ENCODE results near the gene BLCAP. TPM values are rescaled to one million over a fixed set of nuclear protein-coding genes. Genes with fewer than 3 reads are reported as not detected.
"Not testable (repeated sequence)": the region's sequence is repeated elsewhere in the genome, so short reads cannot be mapped to it uniquely, and the experiment has no call there.

Gene BLCAP
- total and polyA plus RNA-seq, 3 experiments from 2014 or later, result 37.5 to 74.7 (median 40.9) TPM

DNA sequence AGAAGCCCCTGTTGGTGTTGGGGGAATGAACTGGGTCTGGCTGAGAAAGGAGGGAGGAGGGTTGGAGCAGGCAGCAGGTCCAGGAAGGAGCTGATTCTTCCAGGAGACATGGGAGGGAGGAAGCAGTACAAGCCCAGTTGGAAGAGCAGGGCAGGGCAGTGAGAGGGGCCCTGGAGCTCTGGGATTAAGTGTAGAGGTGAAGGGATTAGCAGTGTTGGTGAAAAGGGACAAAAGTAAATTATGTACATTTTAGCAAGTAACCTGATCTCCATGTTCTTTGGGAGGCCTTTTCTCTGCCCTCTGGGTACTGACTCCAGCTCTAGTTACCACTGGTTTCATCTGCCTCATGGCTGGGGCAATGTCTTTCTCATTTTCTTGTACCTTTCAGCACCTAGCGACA is 41.5 kb downstream of the BLCAP start:
- H3K27ac ChIP-seq (ENCODE audit: low read depth, low read length); H3K36me3 ChIP-seq (ENCODE audit: insufficient read depth, low read length); CTCF ChIA-PET; H3K4me1 Mint-ChIP-seq; POLR2A ChIA-PET; H3K4me1 ChIP-seq (ENCODE audit: insufficient read depth, low read length); H3K27ac Mint-ChIP-seq; H3K4me3 Mint-ChIP-seq; H3K9me3 Mint-ChIP-seq; H3K9me3 ChIP-seq (ENCODE audit: low read length); DNase-seq; H3K4me3 ChIP-seq (ENCODE audit: low read length); H3K27me3 ChIP-seq (ENCODE audit: insufficient read depth, low read length, poor library complexity, severe bottlenecking): not testable (repeated sequence)
- Mint-ChIP-seq H3K36me3 (peaks cover 0 to 11% (median 5%) of the 10 kb centered on the region in 3 donors), H3K27me3 (peaks cover 11 to 18% of the 10 kb centered on the region in 2 donors)

GRCh38 chr20:37484331-37484730 is 43.3 kb downstream of the BLCAP start:
- H3K4me1 Mint-ChIP-seq, result no peaks in the 10 kb centered on the region
- peaks cover 0 to 14% (median 2%) of the 10 kb centered on the region in 3 donors for H3K36me3 Mint-ChIP-seq
- H3K4me3 Mint-ChIP-seq, result no peak overlapping the region
- Histone ChIP-seq H3K4me1 (ENCODE audit: insufficient read depth, low read length) (no peaks in the 10 kb centered on the region), H3K27me3 (ENCODE audit: insufficient read depth, low read length, poor library complexity, severe bottlenecking) (peaks cover 5% of the 10 kb centered on the region), H3K27ac (ENCODE audit: low read depth, low read length) (no peak overlapping the region), H3K9me3 (ENCODE audit: low read length) (no peaks in the 10 kb centered on the region), H3K36me3 (ENCODE audit: insufficient read depth, low read length) (no peaks in the 10 kb centered on the region), H3K4me3 (ENCODE audit: low read length) (no peak overlapping the region)
- peaks cover 12 to 28% of the 10 kb centered on the region in 2 donors for H3K27me3 Mint-ChIP-seq
- no peaks in the 10 kb centered on the region for H3K9me3 Mint-ChIP-seq
- ChIA-PET POLR2A (no interaction called here), CTCF (no interaction called here)
- no peak for DNase-seq
- no peak overlapping the region for H3K27ac Mint-ChIP-seq

- CTCF ChIA-PET, result no interaction called here
- peaks cover 0 to under 1% (median 0%) of the 10 kb centered on the region in 5 donors for H3K9me3 Mint-ChIP-seq
- H3K4me1 Mint-ChIP-seq, result no peaks in the 10 kb centered on the region
- peaks cover 0 to 22% (median 2%) of the 10 kb centered on the region in 3 donors for H3K36me3 Mint-ChIP-seq
- H3K36me3 ChIP-seq (ENCODE audit: insufficient read depth, low read length), result no peaks in the 10 kb centered on the region
- no peaks in the 10 kb centered on the region for H3K9me3 ChIP-seq (ENCODE audit: low read length)
- H3K27ac ChIP-seq (ENCODE audit: low read depth, low read length), result no peak overlapping the region
- H3K4me3 Mint-ChIP-seq, result no peak overlapping the region
- H3K27me3 Mint-ChIP-seq, result peaks cover 13 to 28% of the 10 kb centered on the region in 2 donors
- no peaks in the 10 kb centered on the region for H3K4me1 ChIP-seq (ENCODE audit: insufficient read depth, low read length)
- POLR2A ChIA-PET, result no interaction called here
- no peak for DNase-seq
- no peak overlapping the region for H3K4me3 ChIP-seq (ENCODE audit: low read length)
- peak overlapping the region in 1 of 8 donors; percentile 59 for H3K27ac Mint-ChIP-seq
- H3K27me3 ChIP-seq (ENCODE audit: insufficient read depth, low read length, poor library complexity, severe bottlenecking), result peaks cover 16% of the 10 kb centered on the region
These were observed 46.1 kb downstream of the BLCAP start for GRCh38 chr20:37481610-37482009.

DNA sequence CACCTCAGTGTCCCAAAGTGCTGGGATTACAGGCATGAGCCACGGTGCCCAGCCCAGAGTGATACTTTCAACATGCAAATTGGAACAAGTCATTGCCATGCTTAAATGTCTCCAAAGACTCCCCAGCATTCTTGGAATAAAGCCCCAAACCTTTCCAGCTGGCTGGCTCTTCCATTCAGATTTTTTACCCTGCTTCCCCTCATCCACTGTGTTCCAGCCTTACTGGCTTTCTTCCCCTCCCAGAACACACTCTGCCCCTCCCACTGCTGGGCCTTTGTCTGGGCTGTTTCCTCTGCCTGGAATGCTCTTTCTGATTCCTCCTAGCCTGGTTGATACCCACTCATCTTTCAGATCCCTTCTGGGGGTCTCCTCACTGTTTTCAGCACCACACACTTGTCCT is 46.8 kb downstream of the BLCAP start:
- H3K27me3 Mint-ChIP-seq, result peaks cover 15 to 28% of the 10 kb centered on the region in 2 donors
- no peak overlapping the region for H3K27ac ChIP-seq (ENCODE audit: low read depth, low read length)
- ChIA-PET POLR2A (no interaction called here), CTCF (interaction anchor here (1.2 kb wide), 1 partner anchor 11 kb away, joined by 3 read pairs; no protein-coding TSS in a partner anchor)
- no peak for DNase-seq
- H3K4me1 Mint-ChIP-seq, result no peaks in the 10 kb centered on the region
- no peaks in the 10 kb centered on the region for H3K36me3 ChIP-seq (ENCODE audit: insufficient read depth, low read length)
- peaks cover 0 to 3% (median 0%) of the 10 kb centered on the region in 5 donors for H3K9me3 Mint-ChIP-seq
- no peak overlapping the region for H3K4me3 ChIP-seq (ENCODE audit: low read length)
- no peaks in the 10 kb centered on the region for H3K4me1 ChIP-seq (ENCODE audit: insufficient read depth, low read length)
- H3K27me3 ChIP-seq (ENCODE audit: insufficient read depth, low read length, poor library complexity, severe bottlenecking), result peaks cover 16% of the 10 kb centered on the region
- H3K4me3 Mint-ChIP-seq, result no peak overlapping the region
- peaks cover 0 to 22% (median 2%) of the 10 kb centered on the region in 3 donors for H3K36me3 Mint-ChIP-seq
- no peaks in the 10 kb centered on the region for H3K9me3 ChIP-seq (ENCODE audit: low read length)
- H3K27ac Mint-ChIP-seq, result no peak overlapping the region

DNA sequence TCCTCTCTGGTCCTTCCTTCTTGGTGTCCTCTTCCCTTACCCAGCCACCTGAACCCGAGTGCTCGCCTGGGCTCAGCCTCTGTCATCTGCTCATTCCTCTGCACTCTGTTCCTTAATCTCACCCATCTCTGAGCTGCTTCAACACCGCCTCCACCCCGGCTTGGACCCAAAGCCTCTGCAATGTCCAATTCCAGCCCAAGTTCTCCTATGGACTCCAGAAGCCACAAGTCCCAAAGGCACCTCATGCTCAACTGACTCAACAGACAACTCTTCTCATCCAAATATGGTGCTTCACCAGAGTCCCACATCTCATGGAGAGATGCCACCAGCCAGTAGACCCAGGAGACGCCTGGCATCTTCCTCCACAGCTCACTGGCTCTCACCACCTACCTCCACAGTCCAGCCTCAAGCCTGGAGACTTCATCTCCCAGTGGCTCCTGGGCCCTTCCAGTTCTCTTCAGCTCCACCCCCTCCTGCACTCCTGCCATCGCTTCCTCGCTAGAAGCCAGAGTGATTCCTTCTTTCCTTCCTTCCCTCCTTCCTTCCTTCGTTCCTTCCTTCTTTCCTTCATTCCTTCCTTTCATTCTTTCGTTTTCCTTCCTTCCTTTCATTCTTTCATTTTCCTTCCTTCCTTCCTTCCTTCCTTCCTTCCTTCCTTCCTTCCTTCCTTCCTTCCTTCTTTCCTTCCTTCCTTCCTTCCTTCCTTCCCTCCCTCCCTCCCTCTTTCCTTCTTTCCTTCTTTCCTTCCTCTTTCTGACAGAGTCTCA is 47.6 kb downstream of the BLCAP start:
- Histone ChIP-seq H3K27ac (ENCODE audit: low read depth, low read length) (no peak overlapping the region), H3K9me3 (ENCODE audit: low read length) (no peaks in the 10 kb centered on the region), H3K27me3 (ENCODE audit: insufficient read depth, low read length, poor library complexity, severe bottlenecking) (peaks cover 16% of the 10 kb centered on the region), H3K4me3 (ENCODE audit: low read length) (no peak overlapping the region), H3K4me1 (ENCODE audit: insufficient read depth, low read length) (no peaks in the 10 kb centered on the region), H3K36me3 (ENCODE audit: insufficient read depth, low read length) (no peaks in the 10 kb centered on the region)
- H3K9me3 Mint-ChIP-seq, result peaks cover 0 to 3% (median 0%) of the 10 kb centered on the region in 5 donors
- H3K4me3 Mint-ChIP-seq, result no peak overlapping the region
- ChIA-PET CTCF (interaction anchor here (1.2 kb wide), 1 partner anchor 12 kb away, joined by 3 read pairs; no protein-coding TSS in a partner anchor), POLR2A (no interaction called here)
- peaks cover 16 to 34% of the 10 kb centered on the region in 2 donors for H3K27me3 Mint-ChIP-seq
- H3K27ac Mint-ChIP-seq, result peak overlapping the region in 1 of 8 donors; percentile 70
- DNase-seq, result no peak
- peaks cover 0 to 22% (median 2%) of the 10 kb centered on the region in 3 donors for H3K36me3 Mint-ChIP-seq
- no peaks in the 10 kb centered on the region for H3K4me1 Mint-ChIP-seq

DNA sequence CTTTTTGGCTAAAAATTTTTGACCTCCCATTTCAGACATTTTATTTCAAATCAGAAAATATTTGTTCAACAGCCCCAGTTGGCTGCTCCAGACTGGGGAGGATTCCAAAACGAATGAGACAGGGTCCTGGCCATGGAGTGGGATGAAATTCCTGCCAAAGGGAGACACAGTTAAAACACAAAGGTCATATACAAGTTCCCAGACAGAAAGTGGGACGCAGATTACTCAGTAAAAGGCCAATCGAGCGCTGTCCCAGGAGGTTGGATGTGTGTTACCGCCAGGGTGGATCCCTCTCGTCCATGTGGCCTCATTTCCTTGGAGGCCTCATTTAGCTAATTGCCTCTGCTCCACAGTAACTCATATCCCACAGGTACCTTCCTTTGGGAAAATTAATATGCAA is 48.4 kb downstream of the BLCAP start:
- Histone ChIP-seq H3K4me3 (ENCODE audit: low read length) (no peak overlapping the region), H3K9me3 (ENCODE audit: low read length) (no peaks in the 10 kb centered on the region), H3K36me3 (ENCODE audit: insufficient read depth, low read length) (no peaks in the 10 kb centered on the region), H3K27me3 (ENCODE audit: insufficient read depth, low read length, poor library complexity, severe bottlenecking) (peaks cover 16% of the 10 kb centered on the region), H3K27ac (ENCODE audit: low read depth, low read length) (no peak overlapping the region), H3K4me1 (ENCODE audit: insufficient read depth, low read length) (no peaks in the 10 kb centered on the region)
- ChIA-PET CTCF (no interaction called here), POLR2A (no interaction called here)
- Mint-ChIP-seq H3K4me1 (no peaks in the 10 kb centered on the region), H3K4me3 (no peak overlapping the region), H3K36me3 (peaks cover 0 to 22% (median 2%) of the 10 kb centered on the region in 3 donors), H3K27me3 (peaks cover 21 to 33% of the 10 kb centered on the region in 2 donors), H3K9me3 (peaks cover 0 to 3% (median 0%) of the 10 kb centered on the region in 5 donors), H3K27ac (no peak overlapping the region)
- DNase-seq, result no peak

GRCh38 chr20:37477041-37477440 is 50.6 kb downstream of the BLCAP start:
- H3K27me3 ChIP-seq (ENCODE audit: insufficient read depth, low read length, poor library complexity, severe bottlenecking), result peaks cover 16% of the 10 kb centered on the region
- no peaks in the 10 kb centered on the region for H3K9me3 ChIP-seq (ENCODE audit: low read length)
- ChIA-PET POLR2A (no interaction called here), CTCF (no interaction called here)
- H3K36me3 Mint-ChIP-seq, result peaks cover 0 to 19% (median 2%) of the 10 kb centered on the region in 3 donors
- no peaks in the 10 kb centered on the region for H3K4me1 ChIP-seq (ENCODE audit: insufficient read depth, low read length)
- H3K27ac Mint-ChIP-seq, result no peak overlapping the region
- no peak overlapping the region for H3K4me3 ChIP-seq (ENCODE audit: low read length)
- peaks cover 0 to 3% (median 0%) of the 10 kb centered on the region in 5 donors for H3K9me3 Mint-ChIP-seq
- peaks cover 16 to 26% of the 10 kb centered on the region in 2 donors for H3K27me3 Mint-ChIP-seq
- no peak for DNase-seq
- H3K27ac ChIP-seq (ENCODE audit: low read depth, low read length), result no peak overlapping the region
- no peak overlapping the region for H3K4me3 Mint-ChIP-seq
- H3K4me1 Mint-ChIP-seq, result no peaks in the 10 kb centered on the region
- no peaks in the 10 kb centered on the region for H3K36me3 ChIP-seq (ENCODE audit: insufficient read depth, low read length)

DNA sequence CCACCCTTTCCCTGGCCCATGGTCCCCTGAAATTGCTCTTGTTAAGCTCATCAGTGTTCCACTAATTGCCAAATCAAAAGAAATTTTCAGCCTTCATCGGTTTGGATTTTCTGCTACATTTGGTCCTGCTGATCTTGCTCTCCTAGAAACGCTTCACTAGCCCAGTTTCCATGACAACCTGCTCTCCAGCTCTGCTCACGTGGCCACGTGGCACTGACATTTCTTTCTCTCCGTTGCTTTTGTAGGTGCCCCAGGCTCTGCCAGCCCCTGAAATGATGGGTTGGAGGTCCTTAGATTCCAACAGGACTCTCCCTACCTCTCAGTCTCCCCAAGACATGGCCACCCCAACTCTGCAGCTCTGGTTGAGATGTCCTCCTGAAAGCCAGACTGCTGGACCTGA is 52.4 kb downstream of the BLCAP start:
- Mint-ChIP-seq H3K4me1 (no peaks in the 10 kb centered on the region), H3K27me3 (peaks cover 14 to 19% of the 10 kb centered on the region in 2 donors), H3K27ac (no peak overlapping the region), H3K9me3 (peaks cover 0 to 3% (median 0%) of the 10 kb centered on the region in 5 donors), H3K36me3 (peaks cover 0 to 15% (median 0%) of the 10 kb centered on the region in 3 donors), H3K4me3 (no peak overlapping the region)
- Histone ChIP-seq H3K9me3 (ENCODE audit: low read length) (no peaks in the 10 kb centered on the region), H3K27ac (ENCODE audit: low read depth, low read length) (no peak overlapping the region), H3K36me3 (ENCODE audit: insufficient read depth, low read length) (no peaks in the 10 kb centered on the region), H3K4me1 (ENCODE audit: insufficient read depth, low read length) (no peaks in the 10 kb centered on the region), H3K4me3 (ENCODE audit: low read length) (no peak overlapping the region), H3K27me3 (ENCODE audit: insufficient read depth, low read length, poor library complexity, severe bottlenecking) (peaks cover 10% of the 10 kb centered on the region)
- ChIA-PET CTCF (no interaction called here), POLR2A (no interaction called here)
- no peak for DNase-seq

Data from CD8-positive, alpha-beta memory T cell (primary cell).